Measurements from ENCODE around the gene ZMIZ1. TPM values are rescaled to one million over a fixed set of nuclear protein-coding genes. Genes with fewer than 3 reads are reported as not detected.

Gene ZMIZ1
- polyA plus RNA-seq, 1 donor from 2014 or later = 26.8 TPM

DNA sequence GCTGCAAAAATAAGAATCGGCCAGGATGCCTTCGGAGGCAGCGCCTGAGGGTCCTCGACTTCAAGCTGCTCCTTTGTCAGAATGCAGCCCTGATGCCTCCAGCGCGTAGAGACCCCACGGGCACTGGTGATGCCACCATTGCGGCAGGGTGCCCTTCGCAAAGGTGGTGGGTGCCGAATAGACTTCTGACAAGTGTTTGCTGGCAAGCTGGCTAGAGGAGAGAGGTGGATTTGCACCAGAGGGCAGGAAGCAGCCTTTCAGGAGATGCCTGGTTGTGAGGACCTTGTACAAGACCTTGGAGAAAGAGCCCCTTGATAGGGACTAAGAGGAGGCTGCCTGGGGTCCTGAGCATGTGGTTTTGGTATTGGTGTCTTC lies 175.3 kb downstream of the ZMIZ1 start:
- Histone ChIP-seq H3K36me3 (ENCODE audit: insufficient read depth, low read length) (no peaks in the 10 kb centered on the region), H2AFZ (ENCODE audit: low read depth, low read length) (no peak overlapping the region), H3K9me2 (ENCODE audit: insufficient read depth, low read length) (no peaks in the 10 kb centered on the region), H4K20me1 (ENCODE audit: insufficient read depth) (peaks cover 41% of the 10 kb centered on the region), H3K9me3 (ENCODE audit: low read length) (no peaks in the 10 kb centered on the region), H3K27ac (ENCODE audit: low read length) (peak overlapping the region; percentile 90), H3K4me3 (ENCODE audit: low read length) (peak overlapping the region; percentile 78), H3K79me2 (replicated peaks; ENCODE audit: insufficient read depth, low read length) (peaks cover 62% of the 10 kb centered on the region), H3K9ac (ENCODE audit: low read length) (peak overlapping the region; percentile 82), H3K4me2 (ENCODE audit: low read length) (peak overlapping the region; percentile 94), H3K27me3 (ENCODE audit: insufficient read depth, low read depth, low read length) (no peaks in the 10 kb centered on the region), H3F3A (ENCODE audit: insufficient read depth, low read length, poor library complexity, severe bottlenecking) (peaks cover 4% of the 10 kb centered on the region)
- TF ChIP-seq MXI1 (conservative IDR thresholded peaks at IDR 0.05; ENCODE audit: poor library complexity, severe bottlenecking) (peak; percentile 3), EP300 (conservative IDR thresholded peaks at IDR 0.05; ENCODE audit: poor library complexity, severe bottlenecking) (no peak), CTCF (IDR thresholded peaks at IDR 0.05; ENCODE audit: poor library complexity, severe bottlenecking) (no peak), SMC3 (conservative IDR thresholded peaks at IDR 0.05; ENCODE audit: poor library complexity) (no peak)

- H3K27ac ChIP-seq (ENCODE audit: low read length) = peak overlapping the region; percentile 90
- H3K4me3 ChIP-seq (ENCODE audit: low read length) = peak overlapping the region; percentile 78
- H2AFZ ChIP-seq (ENCODE audit: low read depth, low read length) = no peak overlapping the region
- H3K79me2 ChIP-seq (replicated peaks; ENCODE audit: insufficient read depth, low read length) = peaks cover 71% of the 10 kb centered on the region
- H3K9me3 ChIP-seq (ENCODE audit: low read length) = no peaks in the 10 kb centered on the region
- H3K27me3 ChIP-seq (ENCODE audit: insufficient read depth, low read depth, low read length) = no peaks in the 10 kb centered on the region
- H3K9ac ChIP-seq (ENCODE audit: low read length) = peak overlapping the region; percentile 82
- H3K9me2 ChIP-seq (ENCODE audit: insufficient read depth, low read length) = no peaks in the 10 kb centered on the region
- no peak for TF ChIP-seq POLR2AphosphoS5 (IDR thresholded peaks at IDR 0.05)
- TF ChIP-seq RAD21 (conservative IDR thresholded peaks at IDR 0.05) = no peak
- TF ChIP-seq TAF1 (IDR thresholded peaks at IDR 0.05; ENCODE audit: low read depth) = no peak
- TF ChIP-seq EZH2 (IDR thresholded peaks at IDR 0.05; ENCODE audit: borderline replicate concordance, insufficient read depth, low read length, poor library complexity, severe bottlenecking) = no peak
- no peak for TF ChIP-seq SMC3 (conservative IDR thresholded peaks at IDR 0.05; ENCODE audit: poor library complexity)
- no peak for TF ChIP-seq MXI1 (conservative IDR thresholded peaks at IDR 0.05; ENCODE audit: poor library complexity, severe bottlenecking)
- no peak for TF ChIP-seq EP300 (conservative IDR thresholded peaks at IDR 0.05; ENCODE audit: poor library complexity, severe bottlenecking)
- TF ChIP-seq REST (IDR thresholded peaks at IDR 0.05; ENCODE audit: borderline replicate concordance) = no peak
- TF ChIP-seq CTCF (IDR thresholded peaks at IDR 0.05; ENCODE audit: poor library complexity, severe bottlenecking) = no peak
- peaks cover 4% of the 10 kb centered on the region for H3F3A ChIP-seq (ENCODE audit: insufficient read depth, low read length, poor library complexity, severe bottlenecking)
- H3K4me2 ChIP-seq (ENCODE audit: low read length) = peak overlapping the region; percentile 94
- H3K36me3 ChIP-seq (ENCODE audit: insufficient read depth, low read length) = no peaks in the 10 kb centered on the region
- H4K20me1 ChIP-seq (ENCODE audit: insufficient read depth) = peaks cover 49% of the 10 kb centered on the region
Measured at GRCh38 chr10:79244841-79245504, 176.2 kb downstream of the ZMIZ1 start.
